Brain microvascular endothelial cell (primary cell): ENCODE measurements around the gene DOCK1.

ENCODE experiments used
- DNase-seq: peaks from one replicate; pipeline ENCODE4 v3.0.0-alpha.2; 2020
- H3K27ac ChIP-seq: fragments of 250-450 bp; sonication (Bioruptor Pico); 2 replicates; pipeline ENCODE4 v1.5.1; 2020; ENCODE audit warnings: mild to moderate bottlenecking, moderate library complexity
- H3K27me3 ChIP-seq: fragments of 250-450 bp; sonication (Bioruptor Pico); replicated peaks from 2 replicates; pipeline ENCODE4 v1.5.1; 2020; ENCODE audit warnings: mild to moderate bottlenecking
- H3K36me3 ChIP-seq: fragments of 250-450 bp; sonication (Bioruptor Pico); replicated peaks from 2 replicates; pipeline ENCODE4 v1.5.1; 2020; ENCODE audit warnings: mild to moderate bottlenecking
- H3K4me3 ChIP-seq: 2 replicates; pipeline ENCODE4 v1.5.1; 2011; ENCODE audit warnings: low read depth, mild to moderate bottlenecking, control low read depth, low read length, moderate library complexity
- CTCF ChIP-seq: IDR thresholded peaks from 2 replicates; pipeline ENCODE4 v1.5.1; 2011; ENCODE audit warnings: low read depth, mild to moderate bottlenecking, moderate library complexity, low read length, control low read depth, inconsistent platforms; ENCODE audit errors: missing control alignments
- in situ Hi-C: cut with HindIII; loops from 2 replicates; pipeline ENCODE4 v1.10.0; 2017; ENCODE audit warnings: low sequenced_read_pairs, low pct_ligation_motif_present

DOCK1 gene

GRCh38 chr10:126997801-126998590, 92.8 kb downstream of the DOCK1 start:
- Histone ChIP-seq H3K27me3 (no peaks in the 10 kb centered on the region), H3K36me3 (peaks cover 25% of the 10 kb centered on the region), H3K27ac (no peak overlapping the region), H3K4me3 (no peak overlapping the region)
- in situ Hi-C loops = no loop called here
- TF ChIP-seq CTCF = no peak
- DNase-seq = no peak

GRCh38 chr10:127000598-127000997, 95.4 kb downstream of the DOCK1 start:
- H3K36me3 ChIP-seq = peaks cover 30% of the 10 kb centered on the region
- no peaks in the 10 kb centered on the region for H3K27me3 ChIP-seq
- H3K27ac ChIP-seq = no peak overlapping the region
- TF ChIP-seq CTCF = no peak
- in situ Hi-C loops = no loop called here
- no peak for DNase-seq
- H3K4me3 ChIP-seq = no peak overlapping the region

- peaks cover 22% of the 10 kb centered on the region for H3K36me3 ChIP-seq
- in situ Hi-C loops = no loop called here
Measured at GRCh38 chr10:127003032-127003685, 97.9 kb downstream of the DOCK1 start.

GRCh38 chr10:127006453-127006852, 101.2 kb downstream of the DOCK1 start:
- in situ Hi-C loops = no loop called here
- H3K27me3 ChIP-seq = no peaks in the 10 kb centered on the region
- peaks cover 8% of the 10 kb centered on the region for H3K36me3 ChIP-seq
- no peak overlapping the region for H3K27ac ChIP-seq
- no peak for TF ChIP-seq CTCF
- DNase-seq = no peak
- no peak overlapping the region for H3K4me3 ChIP-seq

More at GRCh38 chr10:127003032-127003685, 97.9 kb downstream of the DOCK1 start:
- no peaks in the 10 kb centered on the region for H3K27me3 ChIP-seq
- no peak for DNase-seq
- no peak overlapping the region for H3K4me3 ChIP-seq
- H3K27ac ChIP-seq = no peak overlapping the region
- no peak for TF ChIP-seq CTCF

GRCh38 chr10:127009366-127009765, 104.1 kb downstream of the DOCK1 start:
- in situ Hi-C loops = no loop called here

More at GRCh38 chr10:127009366-127009765, 104.1 kb downstream of the DOCK1 start:
- Histone ChIP-seq H3K27ac (no peak overlapping the region), H3K27me3 (no peaks in the 10 kb centered on the region), H3K36me3 (peaks cover 13% of the 10 kb centered on the region), H3K4me3 (no peak overlapping the region)
- DNase-seq = no peak
- TF ChIP-seq CTCF = no peak
